Left lung (tissue), 10 donors: ENCODE results near the gene WNT9B. TPM values are rescaled to one million over a fixed set of nuclear protein-coding genes. Genes with fewer than 3 reads are reported as not detected.

ENCODE experiments used
- ATAC-seq: fragments of 200-7000 bp; cut with Tn5 transposase; one replicate; pipeline ENCODE4 v1.9.1; 2020; ENCODE audit warnings: moderate library complexity
- DNase-seq, 4 donors: peaks; one replicate each; pipeline ENCODE4 v3.0.0-alpha.2; 2013 to 2020
- H3K27ac ChIP-seq, 2 donors: fragments of 200-600 bp; sonication (generic) in 1 of 2; one replicate each; pipeline versions ENCODE4 v1.5.0 to v1.8.0; 2020 to 2021
- H3K27me3 ChIP-seq, 2 donors: fragments of 200-600 bp; sonication (generic) in 1 of 2; one replicate each; pipeline versions ENCODE4 v1.5.0 to v1.8.0; 2020 to 2021
- H3K36me3 ChIP-seq, 2 donors: fragments of 200-600 bp; sonication (generic) in 1 of 2; one replicate each; pipeline versions ENCODE4 v1.5.0 to v1.8.0; 2020 to 2021
- H3K4me1 ChIP-seq, 2 donors: fragments of 200-600 bp; one replicate each; pipeline ENCODE4 v1.8.0; 2021
- H3K4me3 ChIP-seq, 2 donors: fragments of 200-600 bp; sonication (generic) in 1 of 2; one replicate each; pipeline versions ENCODE4 v1.5.0 to v1.8.0; 2020 to 2021; ENCODE audit warnings: mild to moderate bottlenecking in 1 of 2
- H3K9me3 ChIP-seq, 2 donors: fragments of 200-600 bp; sonication (generic) in 1 of 2; one replicate each; pipeline versions ENCODE4 v1.5.0 to v1.8.0; 2020 to 2021
- intact Hi-C, 2 donors: fragments of 100-400 bp; cut with DNase I; formaldehyde crosslinking; loops; one replicate each; pipeline versions ENCODE4 v1.11.2 to v1.14.2; 2022
- polyA plus RNA-seq, 6 donors: library from polyadenylated mRNA; unstranded; fragments of 120-200 nt; gene quantifications; one replicate each; pipeline ENCODE4 v1.2.1, GENCODE V29; 2013; ENCODE audit not compliant: insufficient read length in 6 of 6
- total RNA-seq, 2 donors: library from RNA; stranded (reverse); fragmentation: NEBNext Ultra II Directional; extraction: Animal tissue kit (Norgen Biotek cat#: 25700); gene quantifications; one replicate each; pipeline ENCODE4 v1.2.1, GENCODE V29; 2021
- TF ChIP-seq, protein P1 (sequence below), 2 donors: fragments of 200-600 bp; sonication (generic) in 1 of 2; IDR thresholded peaks; one replicate each; pipeline versions ENCODE4 v1.5.0 to v1.8.0; 2021; ENCODE audit warnings: antibody characterized with exemption in 2 of 2
- donor health status: DM: no; HTN: yes; CAD: no.
- donor health status: DM: no; HTN: no; CAD: no.

The WNT9B gene
- total and polyA plus RNA-seq, 8 donors: 0.07 to 1.2 (median 0.21) TPM

DNA sequence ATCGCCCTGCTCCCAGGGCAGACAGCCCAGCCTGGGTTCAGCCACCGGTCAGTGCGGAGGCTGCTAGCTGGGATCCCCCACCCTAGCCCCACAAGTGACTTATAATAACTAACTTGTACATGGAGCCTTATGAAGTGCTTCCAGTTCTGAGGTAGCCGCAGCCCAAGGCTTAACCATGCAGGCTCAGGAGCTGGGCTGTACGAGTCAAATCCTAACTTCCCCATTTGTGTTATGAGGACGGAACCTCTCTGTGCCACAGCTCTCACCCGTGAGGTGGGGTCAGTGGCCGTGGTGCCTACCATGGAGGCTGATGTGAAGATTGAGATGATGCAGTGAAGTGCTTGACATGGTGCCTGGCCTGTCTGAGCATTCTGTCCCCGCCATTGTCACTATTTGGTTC is 43.8 kb downstream of the WNT9B start:
- no peak for ATAC-seq
- no peaks in the 10 kb centered on the region for H3K36me3 ChIP-seq
- peak in 1 of 4 donors; percentile 4 for DNase-seq
- intact Hi-C loops: no loop called here
- peaks cover 0 to 6% of the 10 kb centered on the region in 2 donors for H3K4me1 ChIP-seq
- H3K9me3 ChIP-seq: peaks cover 0 to 6% of the 10 kb centered on the region in 2 donors
- TF ChIP-seq, protein P1, sequence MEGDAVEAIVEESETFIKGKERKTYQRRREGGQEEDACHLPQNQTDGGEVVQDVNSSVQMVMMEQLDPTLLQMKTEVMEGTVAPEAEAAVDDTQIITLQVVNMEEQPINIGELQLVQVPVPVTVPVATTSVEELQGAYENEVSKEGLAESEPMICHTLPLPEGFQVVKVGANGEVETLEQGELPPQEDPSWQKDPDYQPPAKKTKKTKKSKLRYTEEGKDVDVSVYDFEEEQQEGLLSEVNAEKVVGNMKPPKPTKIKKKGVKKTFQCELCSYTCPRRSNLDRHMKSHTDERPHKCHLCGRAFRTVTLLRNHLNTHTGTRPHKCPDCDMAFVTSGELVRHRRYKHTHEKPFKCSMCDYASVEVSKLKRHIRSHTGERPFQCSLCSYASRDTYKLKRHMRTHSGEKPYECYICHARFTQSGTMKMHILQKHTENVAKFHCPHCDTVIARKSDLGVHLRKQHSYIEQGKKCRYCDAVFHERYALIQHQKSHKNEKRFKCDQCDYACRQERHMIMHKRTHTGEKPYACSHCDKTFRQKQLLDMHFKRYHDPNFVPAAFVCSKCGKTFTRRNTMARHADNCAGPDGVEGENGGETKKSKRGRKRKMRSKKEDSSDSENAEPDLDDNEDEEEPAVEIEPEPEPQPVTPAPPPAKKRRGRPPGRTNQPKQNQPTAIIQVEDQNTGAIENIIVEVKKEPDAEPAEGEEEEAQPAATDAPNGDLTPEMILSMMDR (IDR thresholded peaks at IDR 0.05): no peak
- no peak overlapping the region for H3K4me3 ChIP-seq
- H3K27me3 ChIP-seq: peaks cover 0 to 33% of the 10 kb centered on the region in 2 donors
- no peak overlapping the region for H3K27ac ChIP-seq

DNA sequence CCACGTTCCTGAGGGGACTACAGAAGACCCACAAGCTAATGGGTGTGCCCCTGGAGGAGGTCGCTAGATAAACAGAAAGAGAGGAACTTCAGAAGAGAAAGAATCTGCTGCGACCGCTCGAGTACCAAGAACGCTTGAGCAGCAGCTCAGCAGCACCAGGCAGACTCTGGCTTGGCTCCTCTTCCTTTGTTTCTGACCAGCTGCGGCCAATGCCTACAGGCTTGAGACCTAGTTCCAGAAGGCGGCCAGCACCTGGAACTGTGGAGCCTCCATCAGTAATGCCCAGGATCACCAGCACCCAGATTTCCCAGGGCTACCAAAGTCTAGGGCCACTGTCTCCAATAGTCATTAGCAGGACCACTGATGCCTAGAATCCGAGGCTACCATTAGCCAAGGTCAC is 45.6 kb downstream of the WNT9B start:
- Histone ChIP-seq H3K36me3 (no peaks in the 10 kb centered on the region), H3K27ac (no peak overlapping the region), H3K9me3 (peaks cover 0 to 6% of the 10 kb centered on the region in 2 donors), H3K27me3 (peaks cover 0 to 33% of the 10 kb centered on the region in 2 donors), H3K4me1 (no peaks in the 10 kb centered on the region), H3K4me3 (no peak overlapping the region)
- no peak for DNase-seq
- no peak for ATAC-seq
- TF ChIP-seq, protein P1 (IDR thresholded peaks at IDR 0.05): no peak
- intact Hi-C loops: no loop called here

DNA sequence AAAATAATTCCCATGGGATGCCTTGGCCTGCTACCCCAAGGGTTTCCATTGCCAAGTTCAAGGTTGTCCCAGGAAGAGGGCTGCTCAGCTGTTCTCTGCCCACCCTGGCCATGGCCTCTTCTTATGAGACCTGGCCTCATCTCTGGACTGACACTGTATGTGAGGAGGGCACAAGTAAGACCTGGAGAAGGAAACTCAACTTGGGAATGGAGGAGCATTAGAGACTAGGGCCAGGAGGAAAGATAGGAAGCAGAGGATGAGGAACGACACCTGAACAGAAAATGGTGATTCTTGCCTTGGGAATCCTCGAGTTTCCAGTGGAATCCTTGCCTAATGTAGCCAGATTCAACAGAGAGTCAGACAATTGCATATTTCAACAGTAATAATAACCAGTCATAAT is 47.0 kb downstream of the WNT9B start:
- ATAC-seq: no peak
- H3K4me3 ChIP-seq: no peak overlapping the region
- H3K27me3 ChIP-seq: peaks cover 0 to 23% of the 10 kb centered on the region in 2 donors
- no peaks in the 10 kb centered on the region for H3K4me1 ChIP-seq
- TF ChIP-seq, protein P1 (IDR thresholded peaks at IDR 0.05): no peak
- intact Hi-C loops: no loop called here
- no peak for DNase-seq
- H3K9me3 ChIP-seq: peaks cover 0 to 6% of the 10 kb centered on the region in 2 donors
- no peaks in the 10 kb centered on the region for H3K36me3 ChIP-seq
- no peak overlapping the region for H3K27ac ChIP-seq

DNA sequence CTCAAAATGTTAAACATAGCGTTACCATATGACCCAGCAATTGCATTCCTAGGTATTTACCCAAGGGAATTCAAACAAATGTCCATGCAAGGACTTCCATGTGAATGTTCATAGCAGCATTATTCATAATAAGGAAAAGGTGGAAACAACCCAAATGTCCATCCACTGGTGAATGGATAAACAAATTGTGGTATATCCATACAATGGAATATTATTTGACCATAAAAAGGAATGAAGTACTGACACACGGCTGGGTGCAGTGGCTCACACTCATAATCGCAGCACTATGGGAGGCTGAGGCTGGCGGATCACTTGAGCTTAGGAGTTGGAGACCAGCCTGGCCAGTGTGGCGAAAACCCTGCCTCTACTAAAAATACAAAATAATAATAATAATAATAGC is 47.5 kb downstream of the WNT9B start:
- ATAC-seq (no peak), DNase-seq (no peak)
- H3K4me3 ChIP-seq: no peak overlapping the region
- no peaks in the 10 kb centered on the region for H3K4me1 ChIP-seq
- TF ChIP-seq, protein P1 (IDR thresholded peaks at IDR 0.05): no peak
- no peak overlapping the region for H3K27ac ChIP-seq
- peaks cover 0 to 6% of the 10 kb centered on the region in 2 donors for H3K9me3 ChIP-seq
- no peaks in the 10 kb centered on the region for H3K36me3 ChIP-seq
- intact Hi-C loops: no loop called here
- peaks cover 0 to 18% of the 10 kb centered on the region in 2 donors for H3K27me3 ChIP-seq

DNA sequence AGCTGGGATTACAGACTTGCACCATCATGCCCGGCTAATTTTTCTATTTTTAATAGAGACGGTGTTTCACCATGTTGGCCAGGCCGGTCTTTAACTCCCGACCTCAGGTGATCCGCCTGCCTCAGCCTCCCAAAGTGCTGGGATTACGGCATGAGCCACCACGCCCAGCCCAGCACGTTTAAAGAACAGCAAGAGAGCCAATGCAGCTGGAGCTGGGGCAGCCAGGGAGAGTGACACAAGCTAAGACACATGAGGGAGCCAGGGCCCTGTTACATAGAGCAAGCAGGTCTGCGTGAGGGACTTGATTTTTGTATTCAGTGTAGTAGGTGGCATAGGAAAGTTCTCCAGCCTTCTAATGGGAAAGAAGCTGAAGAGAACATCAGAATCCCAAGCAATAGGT is 49.9 kb downstream of the WNT9B start:
- Histone ChIP-seq H3K4me1 (peaks cover 0 to 6% of the 10 kb centered on the region in 2 donors), H3K27me3 (no peaks in the 10 kb centered on the region), H3K9me3 (peaks cover 0 to 6% of the 10 kb centered on the region in 2 donors), H3K27ac (no peak overlapping the region), H3K4me3 (no peak overlapping the region), H3K36me3 (no peaks in the 10 kb centered on the region)
- DNase-seq: no peak
- TF ChIP-seq, protein P1 (IDR thresholded peaks at IDR 0.05): no peak
- no peak for ATAC-seq
- intact Hi-C loops: no loop called here
